A549 (cell line): Measurements from ENCODE around the gene CACNA1C. TPM values are rescaled to one million over a fixed set of nuclear protein-coding genes. Genes with fewer than 3 reads are reported as not detected.

Source experiments
- ATAC-seq, 2 experiments: fragments of 200-7000 bp in 1 of 2; fragments of >200 bp in 1 of 2; cut with Nextera tagmentation in 1 of 2; cut with Tn5 transposase in 1 of 2; 3 replicates each; pipeline versions ENCODE4 v1.8.0 to v1.9.1; 2018 to 2020; ENCODE audit warnings: mild to moderate bottlenecking in 1 of 2, moderate library complexity in 1 of 2
- CTCF ChIA-PET: fragments of 300-600 bp; sonication (Branson Sonifier 250); formaldehyde crosslinking; extraction: SDS; loops from one replicate; lab custom pipeline; 2021; ENCODE audit warnings: antibody characterized with exemption, inconsistent platforms; lab: Yijun Ruan, JAX
- POLR2A ChIA-PET: fragments of 350-600 bp; formaldehyde crosslinking; extraction: SDS; loops from one replicate; lab custom pipeline; 2021; ENCODE audit warnings: antibody characterized with exemption, inconsistent platforms; lab: Yijun Ruan, JAX
- DNase-seq, 2 experiments: peaks; one replicate each; pipeline versions ENCODE4 v3.0.0 to v3.0.0-alpha.2; 2011 to 2016; ENCODE audit warnings: low read depth in 1 of 2, low spot score in 1 of 2
- FAIRE-seq: peaks from 2 replicates; lab custom pipeline; 2011; peaks lifted over from hg19 to GRCh38; lab: Jason Lieb, UNC
- H3K27ac ChIP-seq, 2 experiments: fragments of >200 bp; sonication (Bioruptor Twin); formaldehyde crosslinking; 3 replicates each; pipeline ENCODE4 v1.5.1; 2016 to 2017
- H3K4me1 ChIP-seq: fragments of >200 bp; sonication (Bioruptor Twin); formaldehyde crosslinking; 3 replicates; pipeline ENCODE4 v1.6.1; 2016
- H3K4me2 ChIP-seq: fragments of >200 bp; sonication (Bioruptor Twin); formaldehyde crosslinking; 3 replicates; pipeline ENCODE4 v1.6.1; 2016
- H3K4me3 ChIP-seq: fragments of >200 bp; sonication (Bioruptor Twin); formaldehyde crosslinking; 3 replicates; pipeline ENCODE4 v1.5.1; 2016
- H3K9me3 ChIP-seq: fragments of >200 bp; sonication (Bioruptor Twin); formaldehyde crosslinking; 3 replicates; pipeline ENCODE4 v1.6.1; 2016
- ATOH8 ChIP-seq: fragments of 250-450 bp; sonication (Bioruptor Pico); IDR thresholded peaks from 2 replicates; pipeline ENCODE4 v1.5.0; 2020; ENCODE audit warnings: low read depth, mild to moderate bottlenecking, moderate library complexity
- CEBPB ChIP-seq, 2 experiments: fragments of >200 bp in 1 of 2; sonication (Bioruptor Twin) in 1 of 2; formaldehyde crosslinking in 1 of 2; IDR thresholded peaks; 2 replicates each; pipeline ENCODE4 v1.6.1; 2012 to 2016
- CHD2 ChIP-seq: fragments of 150-350 bp; IDR thresholded peaks from 2 replicates; pipeline ENCODE4 v1.6.1; 2014; ENCODE audit warnings: low read length; ENCODE audit not compliant: partially characterized antibody
- EHF ChIP-seq: fragments of 250-450 bp; sonication (Bioruptor Pico); IDR thresholded peaks from 2 replicates; pipeline ENCODE4 v1.5.0; 2020; ENCODE audit warnings: mild to moderate bottlenecking
- ESRRA ChIP-seq: fragments of 150-350 bp; IDR thresholded peaks from 2 replicates; pipeline ENCODE4 v1.6.1; 2014; ENCODE audit warnings: mild to moderate bottlenecking, low read length, borderline replicate concordance
- FOSL2 ChIP-seq, 2 experiments: fragments of 450-650 bp in 1 of 2; fragments of >200 bp in 1 of 2; sonication (Bioruptor Twin) in 1 of 2; formaldehyde crosslinking; IDR thresholded peaks; 2 replicates each; pipeline versions ENCODE4 v1.5.0 to v1.6.1; 2016 to 2020; ENCODE audit warnings: mild to moderate bottlenecking in 1 of 2, moderate library complexity in 1 of 2
- HOXA7 ChIP-seq: fragments of 250-450 bp; sonication (Bioruptor Pico); IDR thresholded peaks from 2 replicates; pipeline ENCODE4 v1.5.0; 2020; ENCODE audit warnings: mild to moderate bottlenecking, moderate library complexity
- HOXB13 ChIP-seq: fragments of 250-450 bp; sonication (Bioruptor Pico); IDR thresholded peaks from 2 replicates; pipeline ENCODE4 v1.5.0; 2020; ENCODE audit warnings: low read depth, mild to moderate bottlenecking, moderate library complexity
- HOXB5 ChIP-seq: fragments of 250-450 bp; sonication (Bioruptor Pico); IDR thresholded peaks from 2 replicates; pipeline ENCODE4 v1.5.0; 2020; ENCODE audit warnings: mild to moderate bottlenecking, moderate library complexity
- JUNB ChIP-seq: fragments of >200 bp; sonication (Bioruptor Twin); formaldehyde crosslinking; IDR thresholded peaks from 2 replicates; pipeline ENCODE4 v1.6.1; 2016
- MYC ChIP-seq: IDR thresholded peaks from 2 replicates; pipeline ENCODE4 v1.6.1; 2012; ENCODE audit warnings: mild to moderate bottlenecking, inconsistent platforms, low read length, improper control_type of control experiment, borderline replicate concordance
- RARB ChIP-seq: fragments of 250-450 bp; sonication (Bioruptor Pico); IDR thresholded peaks from 2 replicates; pipeline ENCODE4 v1.8.0; 2021; ENCODE audit warnings: mild to moderate bottlenecking, moderate library complexity
- ZFP36 ChIP-seq: fragments of 450-650 bp; IDR thresholded peaks from 2 replicates; pipeline ENCODE4 v1.6.1; 2014; ENCODE audit warnings: borderline replicate concordance; ENCODE audit not compliant: partially characterized antibody
- ZNF302 ChIP-seq: fragments of 250-450 bp; sonication (Bioruptor Pico); IDR thresholded peaks from 2 replicates; pipeline ENCODE4 v1.9.0; 2021; ENCODE audit warnings: inconsistent platforms, mild to moderate bottlenecking, moderate library complexity
- ZSCAN20 ChIP-seq: fragments of 250-450 bp; sonication (Bioruptor Pico); IDR thresholded peaks from 2 replicates; pipeline ENCODE4 v1.8.0; 2022; ENCODE audit warnings: mild to moderate bottlenecking, moderate library complexity
- WGBS: methylation state at CpG from one replicate; pipeline ENCODE4 v1.1.6; 2017; ENCODE audit errors: missing lambda C conversion rate; 5-methylcytosine and 5-hydroxymethylcytosine counted together
- polyA plus RNA-seq, 4 experiments: library from polyadenylated mRNA; depleted of rRNA in 3 of 4; stranded (reverse); fragments of >200 nt; fragmentation: RNase III in 1 of 4; extraction: RNeasy Plus Mini Kit Qiagen cat#74134 plus additional on column Dnase treatment in 1 of 4; gene quantifications; 2 replicates in 3 of 4; 3 replicates in 1 of 4; pipeline ENCODE4 v1.2.3, GENCODE V29; 2011 to 2017
- TF ChIP-seq, protein P1 (sequence below): fragments of 450-650 bp; IDR thresholded peaks from 2 replicates; pipeline ENCODE4 v1.6.1; 2014; ENCODE audit warnings: antibody characterized with exemption
- TF ChIP-seq, protein P2 (sequence below): fragments of >200 bp; sonication (Bioruptor Twin); formaldehyde crosslinking; IDR thresholded peaks from 3 replicates; pipeline ENCODE4 v1.5.1; 2016
- TF ChIP-seq, protein P3 (sequence below): fragments of >200 bp; sonication (Bioruptor Twin); formaldehyde crosslinking; IDR thresholded peaks from 3 replicates; pipeline ENCODE4 v1.6.1; 2016
- TF ChIP-seq, protein P4 (sequence below): fragments of 200-600 bp; sonication (generic); IDR thresholded peaks from 2 replicates; pipeline ENCODE4 v1.6.1; 2016; ENCODE audit warnings: antibody characterized with exemption, mild to moderate bottlenecking, moderate library complexity

The CACNA1C gene
- polyA plus RNA-seq, 2 of the 4 experiments (the other 2 are of a cell fraction) = not detected

DNA sequence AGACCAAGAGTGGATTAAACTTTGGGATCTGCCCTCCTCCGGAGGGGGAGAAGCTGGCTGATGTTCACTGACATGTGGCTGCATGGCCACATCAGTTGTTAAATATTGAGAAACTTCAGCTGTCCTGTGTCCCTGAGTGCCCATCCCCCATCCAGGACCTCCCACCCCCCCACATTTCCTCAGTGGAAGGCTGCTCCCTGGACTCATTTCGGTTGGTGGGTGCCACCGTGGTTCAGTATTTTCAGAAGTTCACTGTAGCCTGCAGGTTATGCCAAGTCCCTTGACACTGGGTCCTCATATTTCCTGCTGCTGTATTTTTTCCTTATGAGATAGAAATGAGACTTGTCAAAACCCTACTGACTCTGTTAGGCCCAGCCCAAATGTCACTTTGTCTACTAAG lies 302.4 kb downstream of the CACNA1C start:
- DNase-seq (no peak), FAIRE-seq (no peak), ATAC-seq (no peak)
- POLR2A ChIA-PET = no interaction called here
- no peaks in the 10 kb centered on the region for H3K9me3 ChIP-seq
- H3K4me3 ChIP-seq = no peak overlapping the region
- H3K4me2 ChIP-seq = no peak overlapping the region
- WGBS = 21% methylated on average over 3 of the region's 3 CpGs
- CTCF ChIA-PET = no interaction called here
- H3K27ac ChIP-seq = no peak overlapping the region
- TF ChIP-seq ESRRA (no peak), ZNF302 (no peak), ZFP36 (no peak)
- H3K4me1 ChIP-seq = no peaks in the 10 kb centered on the region

DNA sequence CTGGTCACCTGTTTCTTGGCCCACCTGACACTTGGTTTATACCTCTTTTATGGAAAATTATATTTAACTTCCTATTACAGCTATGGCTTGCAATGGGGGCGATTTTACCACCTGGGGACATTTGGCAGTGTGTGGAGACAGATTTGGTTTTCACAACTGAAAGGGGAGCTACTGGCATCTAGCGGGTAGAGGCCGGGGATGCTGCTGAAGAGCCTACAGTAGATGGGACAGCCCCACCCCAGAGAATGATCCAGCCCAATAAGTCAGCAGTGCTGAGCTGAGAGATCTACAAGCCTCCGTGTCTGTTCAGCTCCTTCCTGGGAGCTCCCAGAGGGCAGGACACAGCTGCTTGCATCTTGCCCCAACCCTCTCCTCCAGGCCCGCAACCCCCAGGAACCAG lies 302.8 kb downstream of the CACNA1C start:
- FAIRE-seq (no peak), DNase-seq (no peak)
- CTCF ChIA-PET = no interaction called here
- WGBS = 53% methylated on average over 5 of the region's 5 CpGs
- H3K27ac ChIP-seq = no peak overlapping the region
- H3K4me3 ChIP-seq = no peak overlapping the region
- no peaks in the 10 kb centered on the region for H3K4me1 ChIP-seq
- POLR2A ChIA-PET = no interaction called here
- no peak for TF ChIP-seq JUNB
- TF ChIP-seq, all 56 proteins: peak for 0
- no peaks in the 10 kb centered on the region for H3K9me3 ChIP-seq
- ATAC-seq = no peak
- no peak overlapping the region for H3K4me2 ChIP-seq

DNA sequence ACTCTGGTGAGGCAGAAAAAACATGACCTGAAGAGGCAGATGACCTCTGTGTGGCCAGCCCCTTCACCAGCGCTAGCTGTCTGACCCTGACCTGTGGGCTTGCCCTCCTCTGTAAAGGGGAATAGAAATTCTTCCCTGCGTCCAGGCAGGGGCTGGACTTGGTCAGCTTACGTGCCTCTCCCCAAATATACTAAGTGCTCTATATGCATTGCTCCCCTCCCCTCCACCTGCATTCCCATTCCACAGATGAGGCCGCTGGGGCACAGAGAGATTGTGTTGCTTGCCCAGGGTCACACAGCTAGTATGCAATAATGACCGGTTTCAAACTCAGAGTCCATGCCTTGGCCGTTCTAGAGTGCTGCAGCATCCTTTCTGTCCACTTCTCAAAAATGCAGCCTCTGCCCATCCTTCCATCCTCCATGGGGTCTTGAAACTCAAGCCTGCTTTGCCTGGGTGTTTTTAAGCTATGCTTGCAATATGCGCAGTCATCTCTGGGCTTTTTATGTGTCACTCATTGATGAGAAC lies 303.9 kb downstream of the CACNA1C start:
- POLR2A ChIA-PET = no interaction called here
- Histone ChIP-seq H3K27ac (no peak overlapping the region), H3K4me3 (no peak overlapping the region), H3K9me3 (no peaks in the 10 kb centered on the region), H3K4me1 (no peaks in the 10 kb centered on the region), H3K4me2 (no peak overlapping the region)
- CTCF ChIA-PET = interaction anchor here (0.9 to 1.1 kb wide), 2 partner anchors 9 to 30 kb away, joined by 3 to 4 read pairs; no protein-coding TSS in a partner anchor
- DNase-seq (no peak), ATAC-seq (no peak), FAIRE-seq (no peak)
- TF ChIP-seq, protein P1, sequence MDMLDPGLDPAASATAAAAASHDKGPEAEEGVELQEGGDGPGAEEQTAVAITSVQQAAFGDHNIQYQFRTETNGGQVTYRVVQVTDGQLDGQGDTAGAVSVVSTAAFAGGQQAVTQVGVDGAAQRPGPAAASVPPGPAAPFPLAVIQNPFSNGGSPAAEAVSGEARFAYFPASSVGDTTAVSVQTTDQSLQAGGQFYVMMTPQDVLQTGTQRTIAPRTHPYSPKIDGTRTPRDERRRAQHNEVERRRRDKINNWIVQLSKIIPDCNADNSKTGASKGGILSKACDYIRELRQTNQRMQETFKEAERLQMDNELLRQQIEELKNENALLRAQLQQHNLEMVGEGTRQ = no peak
- TF ChIP-seq HOXA7 (CRISPR knock-in tag) (no peak), ATOH8 (CRISPR knock-in tag) (no peak), FOSL2 (IDR thresholded peaks at IDR 0.05) (no peak), FOSL2 (CRISPR knock-in tag; IDR thresholded peaks at IDR 0.05) (no peak), HOXB13 (CRISPR knock-in tag) (no peak), RARB (no peak), MYC (no peak), ZFP36 (no peak), HOXB5 (no peak), CHD2 (no peak), ZSCAN20 (no peak), CEBPB (IDR thresholded peaks at IDR 0.05) (no peak), ESRRA (no peak), EHF (CRISPR knock-in tag) (no peak)
- TF ChIP-seq, protein P2, sequence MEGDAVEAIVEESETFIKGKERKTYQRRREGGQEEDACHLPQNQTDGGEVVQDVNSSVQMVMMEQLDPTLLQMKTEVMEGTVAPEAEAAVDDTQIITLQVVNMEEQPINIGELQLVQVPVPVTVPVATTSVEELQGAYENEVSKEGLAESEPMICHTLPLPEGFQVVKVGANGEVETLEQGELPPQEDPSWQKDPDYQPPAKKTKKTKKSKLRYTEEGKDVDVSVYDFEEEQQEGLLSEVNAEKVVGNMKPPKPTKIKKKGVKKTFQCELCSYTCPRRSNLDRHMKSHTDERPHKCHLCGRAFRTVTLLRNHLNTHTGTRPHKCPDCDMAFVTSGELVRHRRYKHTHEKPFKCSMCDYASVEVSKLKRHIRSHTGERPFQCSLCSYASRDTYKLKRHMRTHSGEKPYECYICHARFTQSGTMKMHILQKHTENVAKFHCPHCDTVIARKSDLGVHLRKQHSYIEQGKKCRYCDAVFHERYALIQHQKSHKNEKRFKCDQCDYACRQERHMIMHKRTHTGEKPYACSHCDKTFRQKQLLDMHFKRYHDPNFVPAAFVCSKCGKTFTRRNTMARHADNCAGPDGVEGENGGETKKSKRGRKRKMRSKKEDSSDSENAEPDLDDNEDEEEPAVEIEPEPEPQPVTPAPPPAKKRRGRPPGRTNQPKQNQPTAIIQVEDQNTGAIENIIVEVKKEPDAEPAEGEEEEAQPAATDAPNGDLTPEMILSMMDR = no peak
- TF ChIP-seq, protein P3, sequence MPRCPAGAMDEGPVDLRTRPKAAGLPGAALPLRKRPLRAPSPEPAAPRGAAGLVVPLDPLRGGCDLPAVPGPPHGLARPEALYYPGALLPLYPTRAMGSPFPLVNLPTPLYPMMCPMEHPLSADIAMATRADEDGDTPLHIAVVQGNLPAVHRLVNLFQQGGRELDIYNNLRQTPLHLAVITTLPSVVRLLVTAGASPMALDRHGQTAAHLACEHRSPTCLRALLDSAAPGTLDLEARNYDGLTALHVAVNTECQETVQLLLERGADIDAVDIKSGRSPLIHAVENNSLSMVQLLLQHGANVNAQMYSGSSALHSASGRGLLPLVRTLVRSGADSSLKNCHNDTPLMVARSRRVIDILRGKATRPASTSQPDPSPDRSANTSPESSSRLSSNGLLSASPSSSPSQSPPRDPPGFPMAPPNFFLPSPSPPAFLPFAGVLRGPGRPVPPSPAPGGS = no peak
- TF ChIP-seq, protein P4, sequence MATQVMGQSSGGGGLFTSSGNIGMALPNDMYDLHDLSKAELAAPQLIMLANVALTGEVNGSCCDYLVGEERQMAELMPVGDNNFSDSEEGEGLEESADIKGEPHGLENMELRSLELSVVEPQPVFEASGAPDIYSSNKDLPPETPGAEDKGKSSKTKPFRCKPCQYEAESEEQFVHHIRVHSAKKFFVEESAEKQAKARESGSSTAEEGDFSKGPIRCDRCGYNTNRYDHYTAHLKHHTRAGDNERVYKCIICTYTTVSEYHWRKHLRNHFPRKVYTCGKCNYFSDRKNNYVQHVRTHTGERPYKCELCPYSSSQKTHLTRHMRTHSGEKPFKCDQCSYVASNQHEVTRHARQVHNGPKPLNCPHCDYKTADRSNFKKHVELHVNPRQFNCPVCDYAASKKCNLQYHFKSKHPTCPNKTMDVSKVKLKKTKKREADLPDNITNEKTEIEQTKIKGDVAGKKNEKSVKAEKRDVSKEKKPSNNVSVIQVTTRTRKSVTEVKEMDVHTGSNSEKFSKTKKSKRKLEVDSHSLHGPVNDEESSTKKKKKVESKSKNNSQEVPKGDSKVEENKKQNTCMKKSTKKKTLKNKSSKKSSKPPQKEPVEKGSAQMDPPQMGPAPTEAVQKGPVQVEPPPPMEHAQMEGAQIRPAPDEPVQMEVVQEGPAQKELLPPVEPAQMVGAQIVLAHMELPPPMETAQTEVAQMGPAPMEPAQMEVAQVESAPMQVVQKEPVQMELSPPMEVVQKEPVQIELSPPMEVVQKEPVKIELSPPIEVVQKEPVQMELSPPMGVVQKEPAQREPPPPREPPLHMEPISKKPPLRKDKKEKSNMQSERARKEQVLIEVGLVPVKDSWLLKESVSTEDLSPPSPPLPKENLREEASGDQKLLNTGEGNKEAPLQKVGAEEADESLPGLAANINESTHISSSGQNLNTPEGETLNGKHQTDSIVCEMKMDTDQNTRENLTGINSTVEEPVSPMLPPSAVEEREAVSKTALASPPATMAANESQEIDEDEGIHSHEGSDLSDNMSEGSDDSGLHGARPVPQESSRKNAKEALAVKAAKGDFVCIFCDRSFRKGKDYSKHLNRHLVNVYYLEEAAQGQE = no peak
- 41% methylated on average over 7 of the region's 7 CpGs for WGBS
